ENCODE data around the gene PIMREG.

Gene PIMREG

GRCh38 chr17:6428207-6428965, 15.9 kb upstream of the PIMREG start:
- Histone ChIP-seq H3K9me3 (ENCODE audit: severe bottlenecking) (no peaks in the 10 kb centered on the region), H3K27ac (ENCODE audit: poor library complexity, severe bottlenecking) (no peak overlapping the region), H3K36me3 (ENCODE audit: low read depth) (no peaks in the 10 kb centered on the region), H3K4me1 (ENCODE audit: insufficient read depth, poor library complexity, severe bottlenecking) (no peaks in the 10 kb centered on the region), H3K4me3 (ENCODE audit: severe bottlenecking) (no peak overlapping the region), H3K27me3 (ENCODE audit: insufficient read depth, poor library complexity, severe bottlenecking) (no peaks in the 10 kb centered on the region)
- ATAC-seq (ENCODE audit: low read depth) (no peak), DNase-seq (ENCODE audit: low spot score) (no peak)
- no peak for TF ChIP-seq CTCF (IDR thresholded peaks at IDR 0.05; ENCODE audit: poor library complexity, severe bottlenecking)

GRCh38 chr17:6429266-6429665, 15.0 kb upstream of the PIMREG start:
- TF ChIP-seq CTCF (IDR thresholded peaks at IDR 0.05; ENCODE audit: poor library complexity, severe bottlenecking), result no peak
- no peak for ATAC-seq (ENCODE audit: low read depth)
- DNase-seq (ENCODE audit: low spot score), result no peak
- Histone ChIP-seq H3K9me3 (ENCODE audit: severe bottlenecking) (no peaks in the 10 kb centered on the region), H3K4me1 (ENCODE audit: insufficient read depth, poor library complexity, severe bottlenecking) (no peaks in the 10 kb centered on the region), H3K27ac (ENCODE audit: poor library complexity, severe bottlenecking) (no peak overlapping the region), H3K36me3 (ENCODE audit: low read depth) (no peaks in the 10 kb centered on the region), H3K27me3 (ENCODE audit: insufficient read depth, poor library complexity, severe bottlenecking) (no peaks in the 10 kb centered on the region), H3K4me3 (ENCODE audit: severe bottlenecking) (no peak overlapping the region)

- no peak for ATAC-seq (ENCODE audit: low read depth)
- H3K27ac ChIP-seq (ENCODE audit: poor library complexity, severe bottlenecking), result no peak overlapping the region
- H3K36me3 ChIP-seq (ENCODE audit: low read depth), result no peaks in the 10 kb centered on the region
- no peaks in the 10 kb centered on the region for H3K4me1 ChIP-seq (ENCODE audit: insufficient read depth, poor library complexity, severe bottlenecking)
- no peaks in the 10 kb centered on the region for H3K27me3 ChIP-seq (ENCODE audit: insufficient read depth, poor library complexity, severe bottlenecking)
- no peaks in the 10 kb centered on the region for H3K9me3 ChIP-seq (ENCODE audit: severe bottlenecking)
- no peak for TF ChIP-seq CTCF (IDR thresholded peaks at IDR 0.05; ENCODE audit: poor library complexity, severe bottlenecking)
- DNase-seq (ENCODE audit: low spot score), result no peak
- H3K4me3 ChIP-seq (ENCODE audit: severe bottlenecking), result no peak overlapping the region
Observed at GRCh38 chr17:6430769-6431168, 13.5 kb upstream of the PIMREG start.

GRCh38 chr17:6435051-6435450, 9.2 kb upstream of the PIMREG start, which contains the start of gene AIPL1:
TSS of gene AIPL1 (minus strand) at chr17:6435121. CDS start at chr17:6435104, 17 bp downstream.
- H3K4me3 ChIP-seq (ENCODE audit: severe bottlenecking), result no peak within 1 kb of the TSS
- ATAC-seq (ENCODE audit: low read depth) (no peak), DNase-seq (ENCODE audit: low spot score) (no peak)
- no peaks in the 10 kb centered on the region for H3K4me1 ChIP-seq (ENCODE audit: insufficient read depth, poor library complexity, severe bottlenecking)
- no peaks in the 10 kb centered on the region for H3K36me3 ChIP-seq (ENCODE audit: low read depth)
- no peak within 1 kb of the TSS for H3K27ac ChIP-seq (ENCODE audit: poor library complexity, severe bottlenecking)
- no peaks in the 10 kb centered on the region for H3K27me3 ChIP-seq (ENCODE audit: insufficient read depth, poor library complexity, severe bottlenecking)
- no peak for TF ChIP-seq CTCF (IDR thresholded peaks at IDR 0.05; ENCODE audit: poor library complexity, severe bottlenecking)
- no peaks in the 10 kb centered on the region for H3K9me3 ChIP-seq (ENCODE audit: severe bottlenecking)

GRCh38 chr17:6435968-6436367, 8.3 kb upstream of the PIMREG start:
- DNase-seq (ENCODE audit: low spot score), result no peak
- H3K27me3 ChIP-seq (ENCODE audit: insufficient read depth, poor library complexity, severe bottlenecking), result no peaks in the 10 kb centered on the region
- H3K36me3 ChIP-seq (ENCODE audit: low read depth), result no peaks in the 10 kb centered on the region
- peak; percentile 77 for TF ChIP-seq CTCF (IDR thresholded peaks at IDR 0.05; ENCODE audit: poor library complexity, severe bottlenecking)
- no peaks in the 10 kb centered on the region for H3K4me1 ChIP-seq (ENCODE audit: insufficient read depth, poor library complexity, severe bottlenecking)
- H3K27ac ChIP-seq (ENCODE audit: poor library complexity, severe bottlenecking), result no peak overlapping the region
- no peaks in the 10 kb centered on the region for H3K9me3 ChIP-seq (ENCODE audit: severe bottlenecking)
- H3K4me3 ChIP-seq (ENCODE audit: severe bottlenecking), result no peak overlapping the region
- ATAC-seq (ENCODE audit: low read depth), result peak; percentile 93

Data from RWPE2 (cell line).